ENCODE measurements around the gene GRAPL.
"Not testable (repeated sequence)": the region's sequence is repeated elsewhere in the genome, so short reads cannot be mapped to it uniquely, and the experiment has no call there.

The GRAPL gene

GRCh38 chr17:19157628-19158027 is 30.2 kb downstream of the GRAPL start:
- not testable (repeated sequence) for H3K9me3 ChIP-seq (ENCODE audit: insufficient read depth, low read length); H4K20me1 ChIP-seq (ENCODE audit: insufficient read depth, low read length); H2AFZ ChIP-seq (ENCODE audit: low read depth, low read length); H3K79me2 ChIP-seq (ENCODE audit: low read length); H3K9ac ChIP-seq (ENCODE audit: low read length); H3K27ac ChIP-seq (ENCODE audit: low read length); H3K27me3 ChIP-seq (ENCODE audit: low read depth, low read length); H3K4me3 ChIP-seq (ENCODE audit: low read length); H3K4me1 ChIP-seq (ENCODE audit: low read length); H3K4me2 ChIP-seq (ENCODE audit: low read length); H3K36me3 ChIP-seq (replicated peaks; ENCODE audit: low read depth, low read length)

- H2AFZ ChIP-seq (ENCODE audit: low read depth, low read length); H3K79me2 ChIP-seq (ENCODE audit: low read length): not testable (repeated sequence)
Measured at GRCh38 chr17:19158478-19158877, 31.1 kb downstream of the GRAPL start.

GRCh38 chr17:19158938-19159337 is 31.5 kb downstream of the GRAPL start:
- not testable (repeated sequence) for H3K36me3 ChIP-seq (replicated peaks; ENCODE audit: low read depth, low read length); H3K4me3 ChIP-seq (ENCODE audit: low read length); H3K79me2 ChIP-seq (ENCODE audit: low read length); H4K20me1 ChIP-seq (ENCODE audit: insufficient read depth, low read length); H2AFZ ChIP-seq (ENCODE audit: low read depth, low read length); H3K9me3 ChIP-seq (ENCODE audit: insufficient read depth, low read length); H3K4me2 ChIP-seq (ENCODE audit: low read length); H3K27ac ChIP-seq (ENCODE audit: low read length); H3K9ac ChIP-seq (ENCODE audit: low read length); H3K27me3 ChIP-seq (ENCODE audit: low read depth, low read length); H3K4me1 ChIP-seq (ENCODE audit: low read length)

More at GRCh38 chr17:19158478-19158877, 31.1 kb downstream of the GRAPL start:
- H3K27me3 ChIP-seq (ENCODE audit: low read depth, low read length); H4K20me1 ChIP-seq (ENCODE audit: insufficient read depth, low read length); H3K4me2 ChIP-seq (ENCODE audit: low read length); H3K4me3 ChIP-seq (ENCODE audit: low read length); H3K4me1 ChIP-seq (ENCODE audit: low read length); H3K36me3 ChIP-seq (replicated peaks; ENCODE audit: low read depth, low read length); H3K27ac ChIP-seq (ENCODE audit: low read length); H3K9ac ChIP-seq (ENCODE audit: low read length); H3K9me3 ChIP-seq (ENCODE audit: insufficient read depth, low read length): not testable (repeated sequence)

- not testable (repeated sequence) for H3K4me2 ChIP-seq (ENCODE audit: low read length); H4K20me1 ChIP-seq (ENCODE audit: insufficient read depth, low read length); H3K4me3 ChIP-seq (ENCODE audit: low read length); H3K9ac ChIP-seq (ENCODE audit: low read length); H3K4me1 ChIP-seq (ENCODE audit: low read length); H3K79me2 ChIP-seq (ENCODE audit: low read length); H2AFZ ChIP-seq (ENCODE audit: low read depth, low read length); H3K27ac ChIP-seq (ENCODE audit: low read length); H3K27me3 ChIP-seq (ENCODE audit: low read depth, low read length); H3K36me3 ChIP-seq (replicated peaks; ENCODE audit: low read depth, low read length); H3K9me3 ChIP-seq (ENCODE audit: insufficient read depth, low read length)
Measured at GRCh38 chr17:19161308-19162107, 34.1 kb downstream of the GRAPL start.

- H3K9ac ChIP-seq (ENCODE audit: low read length); H3K27ac ChIP-seq (ENCODE audit: low read length); H3K36me3 ChIP-seq (replicated peaks; ENCODE audit: low read depth, low read length); H3K27me3 ChIP-seq (ENCODE audit: low read depth, low read length); H3K9me3 ChIP-seq (ENCODE audit: insufficient read depth, low read length); H2AFZ ChIP-seq (ENCODE audit: low read depth, low read length); H4K20me1 ChIP-seq (ENCODE audit: insufficient read depth, low read length); H3K79me2 ChIP-seq (ENCODE audit: low read length); H3K4me2 ChIP-seq (ENCODE audit: low read length); H3K4me3 ChIP-seq (ENCODE audit: low read length); H3K4me1 ChIP-seq (ENCODE audit: low read length): not testable (repeated sequence)
Measured at GRCh38 chr17:19162384-19163216, 35.2 kb downstream of the GRAPL start.

DNA sequence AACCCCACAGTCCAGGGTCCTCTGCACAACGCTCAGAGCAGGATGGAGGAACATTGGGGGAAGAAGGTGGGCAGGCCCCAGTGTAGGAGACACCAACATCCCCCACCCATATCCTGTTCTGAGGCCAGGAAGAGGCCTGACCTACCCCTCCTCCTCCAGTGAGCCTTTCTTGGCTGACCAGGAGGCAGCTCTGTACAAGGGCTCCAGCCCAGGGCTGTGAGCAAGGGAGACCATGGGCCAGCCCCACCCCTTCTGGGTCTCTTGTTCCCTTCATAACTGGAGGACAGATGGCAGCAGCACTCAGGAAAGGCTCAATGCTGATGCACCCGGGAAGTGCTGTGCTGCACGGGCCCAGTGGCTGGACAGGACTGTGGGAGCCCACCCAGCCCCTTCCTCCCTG is 47.0 kb downstream of the GRAPL start:
- not testable (repeated sequence) for H2AFZ ChIP-seq (ENCODE audit: low read depth, low read length); H3K79me2 ChIP-seq (ENCODE audit: low read length); H3K36me3 ChIP-seq (replicated peaks; ENCODE audit: low read depth, low read length); H3K9me3 ChIP-seq (ENCODE audit: insufficient read depth, low read length); H3K4me3 ChIP-seq (ENCODE audit: low read length); H3K27ac ChIP-seq (ENCODE audit: low read length); H3K9ac ChIP-seq (ENCODE audit: low read length); H3K4me2 ChIP-seq (ENCODE audit: low read length); H4K20me1 ChIP-seq (ENCODE audit: insufficient read depth, low read length); H3K27me3 ChIP-seq (ENCODE audit: low read depth, low read length); H3K4me1 ChIP-seq (ENCODE audit: low read length)

GRCh38 chr17:19175410-19175809 is 48.0 kb downstream of the GRAPL start:
- not testable (repeated sequence) for H2AFZ ChIP-seq (ENCODE audit: low read depth, low read length); H3K4me2 ChIP-seq (ENCODE audit: low read length); H3K4me1 ChIP-seq (ENCODE audit: low read length); H3K36me3 ChIP-seq (replicated peaks; ENCODE audit: low read depth, low read length); H4K20me1 ChIP-seq (ENCODE audit: insufficient read depth, low read length); H3K79me2 ChIP-seq (ENCODE audit: low read length); H3K9me3 ChIP-seq (ENCODE audit: insufficient read depth, low read length); H3K4me3 ChIP-seq (ENCODE audit: low read length); H3K27ac ChIP-seq (ENCODE audit: low read length); H3K9ac ChIP-seq (ENCODE audit: low read length); H3K27me3 ChIP-seq (ENCODE audit: low read depth, low read length)

DNA sequence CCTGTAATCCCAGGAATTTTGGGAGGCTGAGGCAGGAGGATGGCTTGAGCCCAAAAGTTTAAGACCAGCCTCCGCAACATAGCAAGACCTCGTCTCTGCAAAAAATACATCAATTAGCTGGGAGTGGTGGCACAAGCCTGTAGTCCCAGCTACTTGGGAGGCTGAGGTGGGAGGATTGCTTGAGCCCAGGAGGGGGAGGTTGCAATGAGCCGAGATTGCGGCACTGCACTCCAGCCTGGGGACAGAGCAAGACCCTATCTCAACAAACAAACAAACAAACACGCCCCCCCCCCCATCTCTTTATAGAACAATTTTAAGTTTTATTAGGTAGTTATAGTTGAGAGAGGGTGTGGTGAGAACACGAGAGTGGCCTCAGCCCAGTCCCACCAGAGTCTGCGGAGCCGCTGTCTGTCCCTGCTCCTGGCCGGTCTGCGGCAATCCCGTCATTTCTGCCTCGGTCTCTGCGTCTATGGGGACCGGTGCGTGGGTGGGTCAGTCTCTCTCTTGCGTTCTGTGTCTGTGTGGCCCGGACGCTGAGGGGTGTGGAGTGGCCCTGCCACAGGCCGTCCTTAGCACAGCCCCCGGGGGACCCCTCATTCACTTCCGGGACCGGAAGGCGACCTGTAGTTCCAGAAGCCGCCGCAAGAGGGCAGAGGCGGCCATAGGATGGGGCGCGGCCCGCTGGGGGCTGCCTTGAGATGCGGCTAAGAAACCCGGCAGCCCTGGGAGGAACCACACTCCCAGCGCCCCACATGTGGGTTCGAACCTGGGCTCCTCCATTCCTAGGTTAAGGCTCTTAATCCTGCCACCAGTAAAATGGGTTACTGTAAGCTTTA is 53.9 kb downstream of the GRAPL start:
- H3K27ac ChIP-seq (ENCODE audit: low read length); H3K79me2 ChIP-seq (ENCODE audit: low read length); H4K20me1 ChIP-seq (ENCODE audit: insufficient read depth, low read length); H3K4me2 ChIP-seq (ENCODE audit: low read length); H3K4me1 ChIP-seq (ENCODE audit: low read length); H3K27me3 ChIP-seq (ENCODE audit: low read depth, low read length); H3K9ac ChIP-seq (ENCODE audit: low read length); H3K36me3 ChIP-seq (replicated peaks; ENCODE audit: low read depth, low read length); H3K4me3 ChIP-seq (ENCODE audit: low read length); H2AFZ ChIP-seq (ENCODE audit: low read depth, low read length); H3K9me3 ChIP-seq (ENCODE audit: insufficient read depth, low read length): not testable (repeated sequence)

All from OCI-LY3 (cell line).